Stimulated activated CD8-positive, alpha-beta memory T cell treated with anti-CD3 and anti-CD28 coated beads, Interleukin-12 subunit alpha, Interleukin-12 subunit beta, amount 100 ng/mL, for 4 hours (primary cell): ENCODE results near the gene IFFO2.

Experiments
- DNase-seq: peaks from one replicate; pipeline ENCODE4 v3.0.0-alpha.2; 2020; ENCODE audit warnings: low read depth

The IFFO2 gene

DNA sequence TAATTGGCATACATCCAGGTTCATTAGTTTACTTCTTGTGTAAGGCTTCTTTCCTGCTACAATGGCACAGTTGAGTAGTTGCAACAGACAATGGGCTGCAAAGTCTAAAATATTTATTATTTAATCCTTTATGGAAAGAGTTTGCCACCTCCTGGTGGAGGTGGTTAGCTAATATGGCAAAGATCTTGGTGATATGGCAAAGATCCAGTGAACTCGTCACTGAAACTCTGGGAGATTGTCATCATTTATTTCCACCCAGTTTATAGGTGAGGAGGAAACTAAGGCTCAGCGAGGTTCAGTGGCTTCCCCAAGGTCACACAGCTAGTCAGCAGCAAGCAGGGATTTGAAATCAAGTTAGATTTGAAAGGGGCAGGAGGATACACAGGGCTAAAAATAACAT lies 16.1 kb upstream of the IFFO2 start:
- DNase-seq: no peak

DNA sequence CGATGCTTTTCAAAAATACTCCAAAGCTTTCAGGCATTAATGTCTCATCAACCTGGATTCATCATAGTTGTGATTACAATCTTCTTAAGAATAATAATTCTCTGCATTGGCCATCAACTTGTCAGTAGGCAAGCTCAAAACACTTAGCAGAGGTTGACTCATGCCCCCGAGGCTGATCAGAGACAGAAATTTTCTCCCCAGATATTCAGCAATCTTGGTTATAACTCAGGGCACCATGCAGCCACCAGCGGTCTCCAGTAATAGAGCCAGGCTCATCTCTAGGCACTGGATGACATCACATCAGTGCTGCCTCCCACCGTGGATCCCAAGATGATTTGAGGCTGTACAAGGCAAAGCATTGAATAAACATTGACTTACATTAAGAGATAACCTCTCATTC lies 14.3 kb upstream of the IFFO2 start:
- DNase-seq: no peak

DNA sequence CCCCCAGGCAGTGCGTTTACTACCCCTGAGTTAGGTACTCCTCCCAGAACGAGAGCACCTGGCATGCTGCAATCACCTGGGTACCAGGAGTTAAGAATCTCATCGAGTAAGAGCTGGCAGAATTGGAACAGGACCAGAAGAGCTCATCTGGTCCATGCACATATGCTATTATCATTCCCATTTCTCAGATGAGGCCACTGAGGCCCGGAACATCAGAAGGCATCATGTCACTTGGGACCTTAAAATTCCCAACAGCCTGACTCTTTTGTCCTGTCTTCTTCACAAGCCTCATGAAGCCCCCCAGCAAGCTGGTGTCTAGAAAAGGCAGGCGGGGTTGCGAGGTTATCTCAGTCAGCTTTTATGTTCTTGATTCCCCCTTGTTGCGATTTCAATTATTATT lies 13.9 kb upstream of the IFFO2 start:
- no peak for DNase-seq

DNA sequence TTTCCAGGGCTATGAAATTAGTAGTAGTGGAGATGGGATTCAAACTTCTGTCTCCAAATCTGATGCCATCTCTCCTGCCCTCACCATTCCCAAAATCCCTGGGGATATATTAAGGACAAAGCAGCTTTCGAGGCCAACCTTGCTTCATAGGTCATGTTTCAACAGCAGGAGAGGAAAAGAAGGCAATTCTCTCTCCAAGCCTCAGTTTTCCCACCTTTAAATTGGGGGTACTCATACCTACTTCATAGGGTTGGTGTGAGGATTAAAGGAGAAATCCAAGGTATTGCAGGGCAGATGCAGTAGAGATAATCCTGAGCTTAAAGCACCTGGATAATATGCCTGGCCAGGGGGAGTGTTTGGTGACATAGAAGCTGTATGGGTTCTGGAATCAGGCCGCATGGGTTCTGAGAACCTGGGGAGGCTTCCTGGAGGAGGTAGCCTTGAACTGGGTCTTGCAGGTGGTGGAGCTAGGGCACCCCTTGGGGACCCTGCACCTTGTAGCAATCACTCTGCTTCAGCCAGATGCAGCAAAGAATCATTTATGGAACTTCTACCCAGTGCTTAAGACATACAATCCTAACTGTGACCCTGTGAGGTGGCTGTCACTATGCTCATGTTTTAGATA lies 10.7 kb upstream of the IFFO2 start:
- no peak for DNase-seq

DNA sequence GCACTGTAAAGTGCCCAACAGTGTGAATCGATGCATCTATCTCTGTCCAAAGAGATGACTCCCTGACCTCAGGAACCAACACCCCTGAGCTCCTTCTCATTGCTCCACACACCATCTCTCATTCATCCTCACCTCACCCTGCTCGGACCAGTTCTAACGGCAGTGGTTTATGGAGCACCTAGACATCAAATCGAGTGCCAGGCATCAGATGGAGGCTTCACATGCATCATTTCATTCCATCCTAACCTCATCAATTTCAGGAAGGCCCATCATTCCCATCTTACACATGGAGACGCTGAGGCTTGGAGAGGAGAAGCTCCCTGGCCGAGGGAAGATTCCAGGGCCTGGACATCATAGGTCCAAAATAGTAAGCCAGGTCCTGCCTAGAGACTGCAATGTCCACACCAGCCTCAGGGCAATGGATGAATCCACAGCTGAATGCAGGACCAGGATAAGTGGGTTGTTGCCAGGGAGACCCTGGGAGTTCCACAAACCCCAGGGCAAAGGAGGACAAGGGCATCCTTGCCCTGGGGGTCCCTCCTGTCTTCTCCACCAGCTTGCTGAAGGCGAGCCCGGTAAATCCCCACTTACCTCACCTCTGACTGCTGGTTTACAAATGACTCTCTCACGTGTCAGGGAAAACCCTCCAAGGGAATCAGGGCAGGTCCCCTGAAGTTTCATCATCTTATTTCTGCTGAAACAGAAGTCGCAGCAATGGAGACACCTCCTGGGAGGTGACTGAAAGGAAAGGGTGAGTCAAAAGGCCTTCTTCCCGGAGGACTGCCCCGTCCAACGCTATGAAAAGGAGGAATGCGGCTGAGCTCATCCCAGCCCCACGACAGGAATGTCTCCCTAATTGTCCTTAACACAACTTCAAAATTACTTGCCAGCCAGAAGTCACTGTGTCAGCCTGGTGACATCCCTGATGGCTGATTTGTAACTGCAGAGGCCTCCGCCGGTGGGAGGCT lies 9.0 kb upstream of the IFFO2 start:
- no peak for DNase-seq

DNA sequence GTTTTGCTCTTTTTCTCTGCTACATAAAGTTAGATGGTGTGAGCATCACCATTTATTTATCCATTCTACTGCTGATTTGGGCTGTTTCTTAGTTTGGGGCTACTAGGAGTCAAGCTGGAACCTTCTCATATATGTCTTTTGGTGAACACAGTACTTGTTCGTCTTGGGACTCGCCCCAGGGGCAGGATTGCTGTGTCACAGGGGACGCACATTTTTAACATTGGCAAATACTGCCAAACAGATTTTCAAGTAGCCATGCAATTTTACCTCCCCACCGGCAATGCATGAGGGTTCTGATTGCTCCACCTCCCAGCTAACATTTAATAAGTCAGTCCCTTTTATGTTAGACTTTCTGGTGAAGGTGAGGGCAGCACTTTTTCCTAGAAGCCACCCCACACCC lies 7.5 kb upstream of the IFFO2 start:
- no peak for DNase-seq

DNA sequence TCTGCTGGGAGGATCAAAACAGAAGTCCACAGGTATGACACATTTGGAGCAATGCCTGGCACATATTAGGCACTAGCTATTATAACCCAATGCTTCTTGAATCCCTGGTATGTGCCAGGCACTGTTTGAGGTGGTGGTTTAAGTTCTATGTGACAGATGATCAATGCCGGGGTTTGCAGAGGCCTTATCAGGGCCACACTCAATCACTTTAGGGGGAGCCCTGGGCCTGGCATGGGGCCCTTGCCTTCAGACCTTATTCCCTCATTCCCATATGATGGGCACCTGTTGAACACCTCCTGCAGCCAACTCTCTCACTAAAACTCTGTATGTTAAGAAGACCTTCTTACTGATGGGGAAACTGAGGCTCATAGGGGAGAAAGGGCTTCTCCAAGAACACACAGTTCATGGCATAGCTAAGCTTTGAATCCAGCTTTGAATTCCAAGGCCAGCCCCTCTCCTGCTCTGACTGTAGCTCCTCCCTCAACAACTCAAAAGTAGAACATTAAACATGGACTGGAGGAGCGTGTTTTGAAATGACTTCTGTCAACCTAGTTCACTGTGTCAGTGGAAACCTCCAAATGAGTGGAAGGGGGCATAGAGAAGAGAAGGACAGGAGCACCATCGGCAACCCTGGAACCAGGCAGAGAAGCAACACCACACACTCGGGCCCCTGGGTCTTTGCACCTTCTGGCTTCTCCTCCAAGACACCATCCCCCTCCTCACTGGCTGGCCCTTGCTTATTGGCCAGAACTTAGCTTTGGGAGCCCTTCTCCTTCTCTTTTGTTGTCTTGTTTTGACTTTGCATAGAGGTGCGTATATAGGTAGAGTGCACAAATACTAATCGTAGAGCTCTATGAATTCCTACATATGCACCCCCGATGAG lies 6.6 kb upstream of the IFFO2 start:
- DNase-seq: no peak

DNA sequence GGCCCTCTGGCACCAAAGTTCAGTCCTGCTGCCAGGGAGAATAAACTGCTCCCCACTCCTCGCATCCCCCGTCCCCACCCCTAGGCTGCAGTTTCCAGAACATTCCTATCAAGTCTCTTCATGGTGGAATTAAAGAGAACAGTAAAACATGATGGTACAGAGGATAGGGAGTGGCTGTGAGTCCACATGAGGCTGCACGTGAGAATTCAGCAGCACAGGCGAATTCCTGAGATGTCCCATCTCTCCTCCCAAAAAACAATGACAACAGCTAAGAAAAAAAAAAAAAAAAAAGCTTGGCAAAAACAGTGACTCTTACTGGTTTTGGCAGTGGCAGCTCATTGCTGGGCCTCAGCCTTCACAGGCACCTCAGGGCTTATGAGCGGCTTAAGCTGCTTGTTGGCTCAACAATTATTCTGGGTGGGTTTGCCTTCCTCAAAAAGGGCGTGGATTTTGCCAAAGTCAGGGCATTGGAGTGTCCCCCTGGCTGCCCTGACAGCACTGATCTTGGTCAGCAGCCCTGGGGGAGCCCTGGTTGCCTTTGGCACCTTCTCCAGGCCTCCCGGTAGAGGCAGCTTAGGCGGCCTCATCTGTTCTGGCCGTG lies 5.7 kb upstream of the IFFO2 start:
- DNase-seq: no peak

DNA sequence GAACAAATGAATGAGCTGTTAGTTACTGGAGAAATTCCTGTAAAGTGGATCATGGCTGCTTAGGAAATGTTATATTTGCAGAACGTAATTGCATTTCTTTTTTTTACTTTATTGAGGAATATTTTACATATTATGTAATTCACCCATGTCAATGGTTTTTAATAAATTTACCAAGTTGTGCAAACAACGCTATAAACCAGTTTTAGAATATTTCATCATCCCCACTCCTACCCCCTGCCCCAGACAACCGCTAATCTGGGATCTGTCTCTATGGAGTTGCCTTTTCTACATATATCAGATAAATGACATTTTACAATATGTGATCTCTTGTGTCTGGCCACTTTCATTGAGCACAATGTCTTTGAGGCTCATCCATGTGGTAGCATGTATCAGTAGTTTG lies 4.3 kb upstream of the IFFO2 start:
- no peak for DNase-seq

DNA sequence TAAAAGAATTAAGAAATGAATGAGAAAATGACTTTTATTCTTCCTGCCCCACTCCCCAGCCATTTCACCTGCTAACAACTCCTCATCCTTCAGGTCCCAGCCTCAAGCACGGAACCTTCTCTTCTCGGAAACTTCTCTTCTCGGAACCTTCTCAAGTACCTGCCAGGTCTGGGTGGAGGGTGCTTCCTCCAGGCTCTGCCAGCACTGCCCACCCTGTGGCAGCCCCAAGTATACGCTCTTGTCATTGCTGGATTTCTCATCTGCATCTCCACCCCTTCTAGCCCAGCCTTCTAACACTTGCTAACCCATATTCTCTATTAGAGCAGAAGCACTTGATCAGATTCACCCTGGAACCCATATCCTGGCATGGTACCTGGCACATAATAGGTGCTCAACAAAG lies 3.9 kb upstream of the IFFO2 start:
- no peak for DNase-seq

DNA sequence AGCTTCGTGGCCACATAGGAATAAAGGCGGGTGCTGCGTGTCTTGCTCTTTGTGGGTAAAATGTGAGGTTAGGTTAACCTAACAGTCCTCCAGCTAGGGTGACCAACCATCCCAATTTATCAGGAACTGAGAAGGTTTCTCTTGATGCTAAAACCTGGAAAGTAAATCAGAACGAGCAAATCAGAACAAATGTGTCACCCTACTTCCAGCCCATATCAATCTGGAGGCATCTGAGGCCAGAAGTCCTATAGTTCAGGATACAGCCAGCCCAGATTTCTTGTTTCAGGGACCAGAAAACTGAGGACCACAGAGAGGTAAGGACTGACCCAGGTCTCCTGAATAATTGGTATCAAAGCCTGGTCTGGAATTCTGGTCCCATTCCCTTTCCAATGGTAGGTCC lies 3.1 kb upstream of the IFFO2 start:
- DNase-seq: no peak

DNA sequence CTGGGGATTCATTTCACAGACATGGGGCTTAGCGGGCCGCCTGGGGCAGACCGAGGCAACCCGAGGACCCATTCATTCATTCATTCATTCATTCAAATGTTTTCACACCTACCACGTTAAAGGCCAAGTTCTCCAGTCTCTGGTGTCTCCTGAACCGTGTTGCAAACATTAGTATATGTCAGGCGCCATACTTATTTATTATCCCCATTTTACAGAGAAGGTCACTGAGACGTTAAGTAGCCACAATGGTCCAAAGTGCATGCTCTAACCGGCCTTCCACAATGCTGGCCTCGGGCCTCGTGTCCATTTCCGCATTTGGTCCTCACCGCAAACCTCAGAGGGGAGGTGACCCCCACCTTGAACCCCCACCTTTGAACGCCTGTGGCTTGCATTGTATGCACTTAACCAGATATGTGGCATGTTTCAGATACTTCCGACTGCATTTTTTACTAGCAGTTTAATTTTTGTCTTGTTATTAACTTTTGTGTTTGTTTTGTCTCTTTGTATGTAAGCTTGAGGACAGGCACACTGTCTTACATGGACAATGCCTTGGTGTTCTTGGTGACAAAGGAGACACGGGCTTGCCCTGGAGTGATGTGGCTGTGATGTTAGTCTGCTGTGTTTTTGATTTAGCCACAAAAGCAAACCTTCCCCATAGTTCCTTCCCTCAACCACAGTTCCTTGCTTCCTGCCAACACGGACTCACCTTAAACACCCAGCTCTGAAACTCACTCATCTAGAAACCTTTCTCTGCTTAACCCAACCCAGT lies 1.2 kb upstream of the IFFO2 start:
- DNase-seq: no peak

DNA sequence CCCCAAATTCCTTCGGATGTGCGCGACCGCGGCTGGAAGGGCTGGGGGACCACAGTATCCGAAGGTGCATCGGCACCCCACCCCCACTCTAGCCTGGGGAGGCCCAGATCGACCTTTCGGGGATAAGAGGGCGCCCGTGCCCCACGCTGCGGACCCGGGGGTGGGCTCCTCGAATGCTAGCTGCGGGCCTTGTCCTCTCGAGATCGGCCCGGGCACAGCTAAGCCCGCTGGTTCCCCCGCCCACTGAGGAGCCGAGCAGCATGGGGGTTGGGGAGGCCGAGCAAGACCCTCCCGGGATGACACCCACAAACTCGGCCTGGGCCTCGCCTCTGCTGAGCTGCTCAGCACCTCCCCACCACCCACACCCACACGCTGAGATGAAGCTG lies 653 bp upstream of the IFFO2 start:
- DNase-seq: no peak

DNA sequence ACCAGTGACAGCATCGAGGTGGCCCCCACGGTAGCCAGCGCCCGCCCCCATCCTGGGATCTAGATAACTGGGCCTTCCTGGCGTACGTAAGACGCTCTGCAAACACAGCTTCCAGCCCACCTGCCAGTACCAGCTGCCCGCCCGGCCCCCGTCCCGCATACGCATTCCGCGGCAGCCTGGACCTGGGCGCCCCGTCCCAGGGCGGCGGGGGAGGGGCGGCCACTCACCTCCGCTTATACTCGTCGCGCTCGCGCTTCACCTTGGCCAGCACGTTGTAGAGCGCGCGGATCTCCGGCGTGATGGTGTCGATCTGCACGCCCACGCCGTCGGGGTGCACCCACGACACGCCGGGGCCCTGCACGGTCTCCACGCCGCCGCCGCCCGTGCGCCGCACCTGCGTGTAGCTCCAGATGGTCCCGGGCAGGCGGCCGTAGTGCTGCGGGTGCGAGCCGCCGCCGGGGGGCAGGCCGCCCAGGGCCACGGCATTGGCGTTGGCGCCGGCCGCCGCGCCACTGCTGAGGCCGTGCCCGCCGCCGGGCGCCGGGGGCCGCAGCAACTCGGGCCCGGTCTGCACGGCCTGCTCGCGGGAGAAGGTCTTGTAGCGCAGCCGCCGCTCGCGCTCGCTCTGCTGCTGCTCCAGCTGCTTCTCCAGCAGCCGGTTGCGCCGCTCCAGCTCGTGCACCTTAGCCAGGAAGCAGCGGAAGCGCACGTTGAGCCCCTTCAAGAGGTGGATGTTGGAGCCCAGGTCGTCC lies 859 bp downstream of the IFFO2 start:
- peak; percentile 53 for DNase-seq

DNA sequence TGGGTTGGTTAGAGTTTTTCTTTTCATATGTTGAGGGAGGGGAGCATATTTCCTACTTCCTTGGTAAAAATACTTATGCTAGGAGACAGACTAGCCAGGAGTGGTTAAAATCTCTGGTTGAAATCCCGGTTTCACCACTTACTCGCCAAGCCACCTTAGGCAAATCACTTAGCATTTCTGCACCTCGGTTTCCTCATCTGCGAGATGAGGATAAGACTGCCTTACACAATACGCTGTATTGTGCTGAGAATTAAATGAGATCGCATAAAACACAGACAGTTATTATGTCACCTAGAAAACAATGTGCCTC lies 1.4 kb downstream of the IFFO2 start:
- DNase-seq: no peak

DNA sequence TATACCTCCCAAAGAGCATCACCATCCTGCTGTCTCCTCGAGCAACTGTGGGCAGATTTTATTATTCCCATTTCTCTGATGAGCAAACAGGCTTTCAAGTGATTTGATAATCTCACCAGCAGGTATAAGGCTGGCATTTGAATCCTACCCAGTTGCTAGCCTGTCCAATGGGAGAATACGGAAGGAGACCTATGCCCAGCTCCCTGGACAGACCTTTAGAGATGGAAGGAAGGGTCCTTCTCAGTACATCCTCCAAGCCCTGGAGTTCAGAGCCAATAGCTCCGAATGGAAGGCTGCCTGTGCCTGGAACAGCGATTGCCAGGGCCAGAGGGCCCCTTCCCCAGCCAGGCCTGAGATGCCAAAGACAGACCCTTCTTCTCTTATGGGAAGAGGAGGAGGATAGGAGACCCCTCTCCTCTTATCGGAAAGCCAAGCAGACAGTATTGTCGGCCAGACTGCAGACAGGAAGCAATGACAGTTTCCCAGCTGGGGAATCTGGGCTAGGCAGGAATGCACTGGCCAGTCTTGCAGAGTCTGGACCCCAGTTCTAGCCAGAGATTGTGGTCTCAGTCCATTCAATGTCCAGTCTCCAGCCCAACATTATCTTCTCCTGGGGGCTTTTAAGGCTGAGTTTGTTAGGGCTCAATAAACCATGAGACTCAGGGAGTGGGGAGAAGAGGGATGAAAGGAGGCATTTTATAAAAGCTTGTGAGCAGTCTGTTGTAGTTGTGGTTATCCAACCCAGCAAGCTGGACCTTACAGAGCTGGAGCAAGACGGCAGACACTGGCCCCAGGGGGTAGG lies 2.0 kb downstream of the IFFO2 start:
- no peak for DNase-seq

DNA sequence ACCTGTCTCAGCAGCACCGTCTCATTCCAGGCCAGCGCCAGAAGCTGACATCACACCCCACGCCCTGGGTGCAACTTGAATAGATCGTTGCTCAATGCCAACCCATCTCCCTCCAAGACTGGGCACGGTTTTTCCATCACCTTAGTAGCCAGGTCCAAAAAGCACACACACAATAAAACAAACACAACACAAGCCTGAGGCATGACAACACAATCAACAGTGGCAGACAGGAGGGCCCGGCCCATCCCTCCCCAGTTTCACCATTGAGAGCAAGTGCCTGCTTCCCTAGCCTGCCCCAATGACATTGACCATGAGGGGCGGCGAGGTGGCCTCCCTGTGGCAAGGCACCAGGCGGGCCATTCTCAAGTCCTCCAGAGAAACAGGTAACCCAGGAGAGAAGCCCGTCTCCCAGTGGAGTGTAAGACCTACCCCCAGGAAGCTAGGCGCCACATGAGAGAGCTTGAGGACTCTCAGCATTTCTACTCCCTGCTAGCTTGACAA lies 2.7 kb downstream of the IFFO2 start:
- DNase-seq: no peak

DNA sequence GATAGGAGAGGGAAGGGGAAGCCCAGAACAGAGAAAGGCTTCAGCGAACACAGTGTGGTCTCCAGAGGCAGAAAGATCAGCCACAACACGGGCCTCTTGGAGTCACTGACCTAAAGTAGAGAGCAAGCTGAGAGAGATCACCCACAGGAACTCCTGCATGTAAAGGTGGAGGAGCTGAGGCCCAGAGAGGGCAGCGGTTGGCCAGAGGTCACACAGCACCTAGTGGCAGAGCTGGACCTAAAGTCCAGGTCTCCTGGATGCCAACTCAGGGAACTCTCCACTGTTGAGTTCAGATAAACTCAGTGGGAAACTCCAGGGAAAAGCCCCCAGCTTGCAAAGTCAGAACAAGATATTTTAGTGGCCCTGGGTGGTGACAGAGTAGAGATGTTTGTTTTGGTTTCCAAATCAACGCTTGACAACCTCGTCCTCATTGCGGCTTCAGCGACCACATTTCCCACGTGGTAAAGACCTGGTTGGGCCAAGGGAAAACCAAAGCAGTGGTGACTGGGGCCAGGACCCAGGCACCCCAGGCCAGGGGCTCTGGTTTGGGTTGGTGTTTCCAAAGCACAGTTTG lies 4.6 kb downstream of the IFFO2 start:
- DNase-seq: peak; percentile 57

DNA sequence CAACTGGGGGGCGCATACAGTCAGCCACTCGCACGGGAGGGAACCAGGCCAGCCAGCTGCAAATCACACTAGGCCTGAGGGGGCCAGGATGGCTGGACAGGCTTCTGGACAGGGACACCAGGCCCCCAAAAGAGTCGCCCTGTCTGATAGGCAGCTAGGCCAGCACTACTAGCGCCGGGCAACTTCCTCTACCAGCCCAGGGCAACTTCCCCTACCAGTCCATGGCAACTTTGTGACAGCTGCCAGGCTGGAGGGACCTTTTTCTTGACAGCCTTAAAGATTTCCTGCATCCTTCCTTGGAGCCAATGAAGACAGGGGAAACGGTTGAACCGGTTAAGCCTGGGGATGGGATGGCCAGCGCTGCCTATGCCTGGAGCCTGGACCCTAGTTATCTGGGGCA lies 5.1 kb downstream of the IFFO2 start:
- no peak for DNase-seq
